SK-N-DZ (cell line): Measurements from ENCODE around the gene PPP1R16B. TPM values are rescaled to one million over a fixed set of nuclear protein-coding genes. Genes with fewer than 3 reads are reported as not detected.
A peak's percentile ranks its signal among the peaks of the same experiment; 100 is the strongest.

ENCODE experiments used
- DNase-seq: peaks from one replicate; pipeline ENCODE4 v3.0.0-alpha.2; 2015; ENCODE audit warnings: low spot score
- polyA plus RNA-seq, 2 experiments: library from polyadenylated mRNA; depleted of rRNA; stranded (reverse); fragments of >200 nt; gene quantifications; 2 replicates each; pipeline ENCODE4 v1.2.3, GENCODE V29; 2014

Gene PPP1R16B
- polyA plus RNA-seq (2014; cell fraction: cytosol; rRNA removed), result 3.1 and 3.8 TPM in 2 replicates
- 3.1 and 6.3 TPM in 2 replicates for polyA plus RNA-seq (2014; cell fraction: nucleus; rRNA removed)

- DNase-seq, result peak; percentile 78
Observed at GRCh38 chr20:38805502-38805957, at the start of gene PPP1R16B. Gene PPP1R16B (plus strand): TSS chr20:38805697. CDS start chr20:38835926, 30,229 bp downstream.

GRCh38 chr20:38757145-38757775 is 48.2 kb upstream of the PPP1R16B start:
- no peak for DNase-seq

DNA sequence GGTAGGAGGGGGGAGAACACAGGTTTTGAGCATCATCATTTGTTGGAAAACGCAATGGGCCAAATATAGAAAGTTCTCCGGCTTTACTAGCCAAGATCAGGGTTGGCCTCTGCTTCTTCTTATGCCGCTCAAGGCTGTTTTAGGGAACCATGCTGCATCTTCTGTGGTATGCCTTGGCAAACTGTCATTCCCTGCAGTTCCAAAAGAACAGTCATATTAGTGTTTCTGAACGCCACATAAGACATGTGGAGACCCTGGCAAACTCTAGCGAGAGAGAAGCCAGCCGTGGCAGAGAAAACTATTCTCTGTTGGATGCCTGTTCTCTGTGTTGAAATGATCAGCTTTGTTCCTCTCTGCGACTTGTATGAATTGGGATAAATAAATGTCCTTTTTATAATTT is 46.4 kb upstream of the PPP1R16B start:
- DNase-seq, result no peak

DNA sequence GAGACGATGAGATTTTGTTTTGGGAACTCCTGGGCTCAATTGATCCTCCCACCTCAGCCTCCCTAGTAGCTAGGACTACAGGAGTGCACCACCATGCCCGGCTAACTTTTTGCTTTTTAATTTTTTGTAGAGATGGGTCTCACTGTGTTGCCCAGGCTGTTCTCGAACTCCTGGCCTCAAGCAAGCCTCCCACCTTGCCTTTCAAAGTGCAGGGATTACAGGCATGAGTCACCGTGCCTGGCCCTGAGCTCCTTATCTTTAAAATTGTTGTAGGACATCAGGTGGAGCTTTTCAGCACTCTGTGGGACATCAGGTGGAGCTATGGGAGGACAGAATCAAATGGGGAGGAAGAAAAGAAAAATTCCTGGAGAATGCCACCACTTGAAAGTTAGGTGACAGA is 44.5 kb upstream of the PPP1R16B start:
- DNase-seq, result no peak

GRCh38 chr20:38762174-38762573 is 43.3 kb upstream of the PPP1R16B start:
- DNase-seq, result no peak

- DNase-seq, result no peak
Observed at GRCh38 chr20:38763616-38764015, 41.9 kb upstream of the PPP1R16B start.

DNA sequence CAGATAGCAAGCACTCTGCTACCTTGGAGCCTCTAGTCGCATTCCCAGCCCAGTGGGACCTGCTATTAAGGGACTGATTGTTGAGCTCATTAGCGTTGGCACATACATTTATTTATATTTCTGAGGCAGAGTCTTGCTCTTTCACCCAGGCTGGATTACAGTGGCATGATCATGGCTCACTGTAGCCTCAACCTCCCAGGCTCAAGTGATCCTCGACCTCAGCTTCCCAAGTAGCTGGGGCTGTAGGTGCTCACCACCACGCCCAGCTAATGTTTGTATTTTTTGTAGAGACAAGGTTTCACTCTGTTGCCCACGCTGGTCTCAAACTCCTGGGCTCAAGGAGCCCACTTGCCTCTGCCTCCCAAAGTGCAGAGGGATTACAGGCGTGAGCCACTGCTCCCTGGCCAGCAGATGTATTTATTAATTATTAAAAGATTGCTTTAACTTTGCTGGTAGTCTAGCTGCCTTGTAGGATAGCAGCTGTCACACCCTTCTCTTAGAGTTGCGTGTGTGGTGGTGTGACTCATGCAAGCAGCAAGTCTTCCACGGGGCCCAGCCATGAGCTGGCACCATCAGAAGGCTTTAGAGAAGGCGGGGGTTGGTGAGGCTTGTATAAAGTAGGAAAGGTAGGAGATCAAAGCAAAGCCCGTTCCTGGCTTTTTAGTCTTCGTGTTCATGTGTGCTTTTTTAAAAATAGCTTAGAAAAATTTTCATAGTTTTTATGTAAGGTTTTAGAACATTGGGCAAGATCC is 40.8 kb upstream of the PPP1R16B start:
- DNase-seq, result no peak

DNA sequence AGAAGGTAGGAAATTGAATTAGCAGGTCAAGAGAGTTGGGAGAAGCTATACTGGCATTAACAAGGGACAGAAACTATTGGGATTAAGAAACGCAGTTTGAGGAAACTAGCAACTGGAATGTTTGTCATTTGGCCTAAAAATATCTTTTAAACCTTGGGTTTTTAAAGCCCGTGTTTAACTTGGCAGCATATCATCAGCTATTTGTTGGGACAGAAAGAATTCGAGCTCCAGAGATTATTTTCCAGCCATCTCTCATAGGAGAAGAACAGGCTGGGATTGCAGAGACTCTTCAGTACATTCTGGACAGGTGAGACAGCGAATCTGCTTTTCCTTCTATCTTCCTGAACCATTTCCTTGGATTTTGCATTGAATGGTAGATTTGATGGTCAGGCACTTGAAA is 39.4 kb upstream of the PPP1R16B start:
- DNase-seq, result no peak

GRCh38 chr20:38769376-38770295 is 35.9 kb upstream of the PPP1R16B start:
- no peak for DNase-seq

GRCh38 chr20:38770546-38770945 is 35.0 kb upstream of the PPP1R16B start:
- no peak for DNase-seq

GRCh38 chr20:38770970-38771369 is 34.5 kb upstream of the PPP1R16B start:
- DNase-seq, result no peak

- DNase-seq, result no peak
Observed at GRCh38 chr20:38771621-38772020, 33.9 kb upstream of the PPP1R16B start.

- DNase-seq, result no peak
Observed at GRCh38 chr20:38774167-38774566, 31.3 kb upstream of the PPP1R16B start.

- no peak for DNase-seq
Observed at GRCh38 chr20:38776363-38776762, 29.1 kb upstream of the PPP1R16B start.

GRCh38 chr20:38779247-38780097 is 26.0 kb upstream of the PPP1R16B start:
- no peak for DNase-seq

GRCh38 chr20:38782275-38782674 is 23.2 kb upstream of the PPP1R16B start:
- DNase-seq, result no peak

- DNase-seq, result no peak
Observed at GRCh38 chr20:38787870-38788269, 17.6 kb upstream of the PPP1R16B start.

- DNase-seq, result no peak
Observed at GRCh38 chr20:38789503-38790199, 15.8 kb upstream of the PPP1R16B start.

DNA sequence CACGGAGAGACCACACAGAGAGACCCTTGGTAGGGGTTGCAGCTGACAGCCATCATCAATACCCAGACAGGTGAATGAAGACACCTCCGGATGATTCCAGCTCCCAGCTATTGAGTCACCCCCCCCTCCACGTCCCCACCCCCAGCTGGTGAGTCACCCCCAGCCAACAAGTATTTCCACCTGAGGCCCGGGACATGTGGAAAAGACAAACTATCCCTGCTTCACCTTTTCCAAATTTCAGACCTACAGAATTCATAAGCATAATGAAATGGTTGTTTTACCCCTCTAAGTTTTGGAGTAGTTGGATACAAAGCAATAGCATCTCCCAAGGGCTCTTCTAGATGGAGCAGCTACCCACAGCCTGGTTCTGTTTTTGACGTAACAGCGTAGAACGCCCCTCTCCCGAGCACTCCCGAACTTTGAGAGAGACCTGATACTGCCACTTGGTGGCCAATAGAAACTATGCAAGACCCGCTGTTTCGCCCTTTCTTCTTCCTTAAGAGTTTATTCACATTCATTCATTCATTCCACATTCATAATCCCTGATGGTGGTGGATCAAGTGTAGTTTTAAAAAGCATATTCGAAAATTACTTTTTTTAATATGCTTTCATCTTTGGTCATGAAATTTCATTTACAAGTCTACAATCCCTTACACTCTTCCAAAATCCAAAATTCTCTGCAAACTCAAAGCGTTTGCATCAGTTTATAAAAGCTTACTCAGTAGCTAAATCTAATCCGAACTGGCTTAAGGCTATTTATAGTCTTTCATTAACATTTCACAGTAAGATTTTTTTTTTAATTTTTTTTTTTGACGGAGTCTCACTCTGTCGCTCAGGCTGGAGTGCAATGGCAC is 15.1 kb upstream of the PPP1R16B start:
- DNase-seq, result peak; percentile 81
